CD4-positive, alpha-beta T cell treated with Interleukin-15 for 4 hours (primary cell): ENCODE measurements around the gene SF3B3.
"Not testable (repeated sequence)": the region's sequence is repeated elsewhere in the genome, so short reads cannot be mapped to it uniquely, and the experiment has no call there.

Experiments used
- DNase-seq: peaks from one replicate; pipeline ENCODE4 v3.0.0-alpha.2; 2020; ENCODE audit warnings: low spot score

The SF3B3 gene

DNA sequence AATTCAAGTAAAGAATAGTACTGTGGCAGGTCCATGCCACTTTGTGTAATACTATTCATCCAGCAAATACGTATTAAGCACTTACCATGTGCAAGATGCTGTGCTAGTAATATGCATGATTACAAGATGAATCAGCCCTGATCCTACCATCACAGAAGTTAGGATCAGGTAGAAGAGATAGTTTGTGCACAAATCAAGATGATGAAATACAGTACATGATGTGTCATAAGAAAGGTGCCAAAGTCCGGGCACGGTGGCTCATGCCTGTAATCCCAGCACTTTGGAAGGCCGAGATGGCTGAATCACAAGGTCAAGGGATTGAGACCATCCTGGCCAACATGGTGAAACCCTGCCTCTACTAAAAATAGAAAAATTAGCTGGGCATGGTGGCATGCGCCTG lies 11.2 kb upstream of the SF3B3 start:
- no peak for DNase-seq

DNA sequence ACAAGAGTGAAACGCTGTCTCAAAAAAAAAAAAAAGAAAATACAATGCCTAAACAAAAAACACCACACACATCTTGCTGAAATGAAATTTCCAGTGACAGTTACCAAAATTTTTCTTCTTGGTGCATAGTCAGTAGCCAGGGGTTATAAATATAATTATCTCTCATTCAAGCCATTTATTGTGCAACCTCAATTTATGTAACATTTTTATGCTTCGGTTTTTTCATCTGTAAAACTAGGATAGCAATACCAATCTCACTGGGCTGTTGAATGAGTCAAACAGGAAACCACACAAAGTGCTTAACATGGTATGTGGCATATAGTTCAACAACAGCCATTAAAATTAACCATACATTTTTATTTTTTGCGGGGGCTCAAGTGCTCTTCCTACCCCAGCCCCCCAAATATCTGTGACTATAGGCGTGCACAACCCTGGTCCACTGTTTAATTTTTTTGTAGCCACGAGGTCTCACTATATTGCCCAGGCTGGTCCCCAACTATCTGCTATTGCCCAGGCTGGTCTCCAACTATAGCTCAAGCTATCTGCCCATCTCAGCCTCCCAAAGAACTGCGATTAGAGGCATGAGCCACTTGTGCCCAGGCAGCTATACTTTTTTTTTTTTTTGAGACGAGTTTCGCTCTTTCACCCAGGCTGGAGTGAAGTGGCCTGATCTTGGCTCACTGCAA lies 2.9 kb upstream of the SF3B3 start:
- peak; percentile 58 for DNase-seq

DNA sequence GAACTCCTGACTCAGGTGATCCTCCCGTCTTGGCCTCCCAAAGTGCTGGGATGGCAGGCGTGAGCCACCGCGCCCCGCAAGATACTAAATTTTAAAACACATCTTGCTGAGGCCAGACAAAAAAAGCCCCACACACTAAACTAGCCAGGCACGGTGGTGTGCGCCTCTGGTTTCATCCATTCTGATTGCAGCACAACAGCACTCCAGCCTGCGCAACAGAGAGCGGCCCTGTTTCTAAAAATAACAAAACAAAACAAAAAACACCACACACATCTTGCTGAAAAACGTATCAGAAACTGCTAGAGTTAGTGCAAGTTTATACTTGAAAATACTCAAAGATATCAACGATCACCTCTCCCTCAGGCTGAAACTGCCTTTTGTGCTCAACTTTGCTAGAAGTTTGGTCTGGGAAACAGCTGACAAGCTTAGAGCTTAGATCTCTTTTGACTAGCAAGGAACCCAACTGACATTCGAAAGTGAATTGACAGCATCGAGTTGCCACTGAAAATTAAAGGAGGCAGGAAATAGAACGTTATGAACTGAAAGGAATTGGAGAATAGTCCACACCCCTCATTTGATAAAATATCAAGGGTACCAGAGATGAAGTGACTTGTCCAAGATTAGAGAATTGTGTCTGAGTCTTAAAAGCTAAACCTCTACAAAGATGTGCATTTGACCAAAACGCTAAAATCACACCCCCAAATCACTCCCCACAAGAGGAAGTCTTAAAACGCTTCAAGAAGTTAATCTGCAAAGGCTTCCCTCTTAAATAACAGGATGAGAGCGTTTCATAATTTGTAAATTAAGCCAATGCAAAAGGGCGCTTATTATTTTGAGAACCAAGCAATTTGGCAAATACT lies 1.2 kb upstream of the SF3B3 start:
- DNase-seq: no peak

DNA sequence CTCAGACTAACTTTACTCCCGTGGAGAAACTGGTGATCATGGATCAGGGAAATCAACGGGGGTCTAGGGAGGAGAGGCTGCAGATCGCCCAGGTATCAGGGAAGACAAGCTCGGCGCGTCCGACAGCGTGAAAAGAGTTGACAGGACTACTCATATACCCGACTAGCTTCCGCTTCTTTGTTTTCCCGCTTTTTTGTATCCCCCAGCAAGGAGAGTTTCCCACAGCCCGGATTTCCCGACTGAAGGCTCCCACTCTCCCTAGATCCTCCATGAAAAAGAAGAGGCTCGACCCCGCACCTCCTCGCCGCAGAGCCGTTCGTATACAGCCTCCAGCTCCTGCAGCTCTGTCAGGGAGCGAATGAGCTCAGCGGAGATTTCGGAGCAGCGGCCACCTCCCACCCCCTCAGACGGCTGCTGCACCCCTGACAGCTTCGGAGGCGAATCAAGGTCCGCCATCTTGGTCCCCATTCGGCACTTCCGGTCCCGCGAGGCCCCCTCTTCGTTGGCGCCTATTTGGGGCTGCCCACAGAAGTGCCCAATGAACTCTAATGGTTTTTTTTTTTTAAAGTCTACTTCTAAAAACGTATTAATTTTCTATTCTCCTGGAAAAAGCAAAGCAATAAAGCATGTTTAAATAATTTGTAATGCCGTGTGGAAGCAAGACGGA lies 407 bp upstream of the SF3B3 start, which contains the start of gene COG4:
COG4 (minus strand) TSS at position 479 of the 667 bp plus-strand sequence; CDS start at position 468, 11 bp downstream.
- peak; percentile 91 for DNase-seq

DNA sequence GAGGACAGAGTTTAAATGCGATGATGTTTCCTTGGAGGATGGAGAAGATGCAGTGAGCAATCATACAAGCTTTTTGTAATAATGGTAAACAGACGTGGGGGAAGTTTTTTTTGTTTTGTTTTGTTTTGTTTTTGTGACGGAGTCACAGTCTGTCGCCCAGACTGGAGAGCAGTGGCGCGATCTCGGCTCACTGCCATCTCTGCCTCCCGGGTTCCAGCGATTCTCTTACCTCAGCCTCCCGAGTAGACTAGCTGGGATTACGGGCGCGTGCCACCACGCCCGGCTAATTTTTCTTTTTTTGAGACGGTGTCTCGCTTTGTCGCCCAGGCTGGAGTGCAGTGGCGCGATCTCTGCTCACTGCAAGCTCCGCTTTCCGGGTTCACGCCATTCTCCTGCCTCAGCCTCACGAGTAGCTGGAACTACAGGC lies 796 bp downstream of the SF3B3 start:
- DNase-seq: peak; percentile 17

DNA sequence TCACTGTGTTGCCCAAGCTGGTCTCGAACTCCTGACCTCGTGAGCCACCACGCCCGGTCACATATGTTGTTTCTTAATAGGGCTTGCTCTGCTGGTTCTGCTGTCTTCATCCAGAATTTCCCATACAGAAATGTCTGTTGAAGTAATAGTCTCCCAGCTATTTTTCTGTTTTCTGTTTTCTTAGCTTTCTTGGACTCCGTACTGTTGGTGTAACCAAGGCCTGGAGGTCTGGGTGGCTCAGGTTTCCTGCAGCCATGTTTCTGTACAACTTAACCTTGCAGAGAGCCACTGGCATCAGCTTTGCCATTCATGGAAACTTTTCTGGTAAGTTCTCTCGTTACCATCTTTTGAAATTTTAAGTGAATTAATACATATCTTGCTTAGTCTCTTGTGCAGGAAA lies 2.8 kb downstream of the SF3B3 start:
- no peak for DNase-seq

DNA sequence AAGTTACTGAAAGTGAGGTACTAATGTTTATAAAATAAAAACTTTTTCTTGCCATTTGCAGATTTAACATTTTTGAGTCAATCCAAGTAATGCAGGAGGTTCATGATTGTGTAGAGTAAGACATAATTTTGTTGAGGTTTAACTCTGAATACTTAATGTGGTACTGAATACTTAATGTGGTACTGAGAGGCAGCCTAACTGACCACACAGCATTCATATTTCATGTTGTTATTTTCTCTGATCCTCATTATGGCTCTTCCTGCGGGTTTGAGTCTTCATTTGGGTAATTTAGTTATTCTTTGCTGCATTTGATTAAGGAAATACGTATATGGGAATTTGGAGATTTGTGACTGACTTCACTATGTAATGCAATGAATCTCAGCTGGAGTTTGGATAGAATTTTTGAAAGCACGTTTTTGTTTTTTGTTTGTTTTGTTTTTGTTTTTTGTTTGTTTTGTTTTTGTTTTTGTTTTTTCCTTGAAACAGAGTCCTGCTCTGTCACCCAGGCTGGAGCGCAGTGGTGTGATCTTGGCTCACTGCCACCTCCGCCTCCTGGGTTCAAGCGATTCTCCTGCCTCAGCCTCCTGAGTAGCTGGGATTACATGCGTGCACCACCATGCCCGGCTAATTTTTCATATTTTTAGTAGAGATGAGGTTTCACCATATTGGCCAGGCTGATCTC lies 3.8 kb downstream of the SF3B3 start:
- DNase-seq: no peak

DNA sequence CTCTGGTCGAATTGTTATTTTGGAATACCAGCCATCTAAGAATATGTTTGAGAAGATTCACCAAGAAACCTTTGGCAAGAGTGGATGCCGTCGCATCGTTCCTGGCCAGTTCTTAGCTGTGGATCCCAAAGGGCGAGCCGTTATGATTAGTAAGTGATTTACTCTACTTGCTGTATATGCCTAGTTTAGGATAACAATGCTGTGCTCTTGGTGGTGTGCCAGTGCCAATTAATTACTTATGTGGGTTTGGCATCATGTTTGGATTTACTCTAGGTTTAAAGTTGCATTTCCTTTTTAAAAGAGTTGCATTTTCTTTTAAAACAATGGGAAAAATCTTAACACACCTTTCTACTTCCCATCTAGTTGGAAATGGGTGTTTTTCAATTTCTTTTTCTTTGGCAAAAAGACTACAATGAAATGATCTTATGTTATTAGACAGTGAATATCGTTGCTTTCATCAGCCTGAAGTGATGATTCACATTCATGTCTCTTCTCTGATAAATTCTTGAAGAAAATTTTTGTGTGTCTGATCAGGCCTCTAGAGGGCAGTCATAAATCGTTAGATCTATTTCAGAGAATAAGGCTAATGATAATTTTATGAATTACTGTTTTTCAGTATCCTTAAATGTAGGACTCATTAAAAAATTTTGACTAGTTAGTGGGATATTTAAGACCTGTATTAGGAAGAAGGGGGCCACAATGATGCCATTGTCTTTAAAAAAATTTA lies 5.6 kb downstream of the SF3B3 start:
- peak; percentile 52 for DNase-seq

DNA sequence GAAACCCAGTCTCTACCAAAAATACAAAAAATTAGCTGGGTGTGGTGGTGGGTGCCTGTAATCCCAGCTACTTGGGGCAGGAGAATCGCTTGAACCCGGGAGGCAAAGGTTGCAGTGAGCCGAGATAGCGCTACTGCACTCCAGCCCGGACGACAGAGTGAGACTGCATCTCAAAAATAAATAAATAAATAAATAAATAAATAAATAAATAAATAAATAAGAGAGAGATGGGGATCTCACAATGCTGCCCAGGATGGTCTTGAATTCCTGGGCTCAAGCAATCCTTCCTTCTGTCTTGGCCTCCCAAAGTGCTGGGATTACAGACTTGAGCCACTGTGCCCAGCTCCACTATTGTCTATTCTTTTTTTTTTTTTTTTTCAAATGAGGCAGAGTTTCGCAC lies 6.3 kb downstream of the SF3B3 start:
- DNase-seq: not testable (repeated sequence)

DNA sequence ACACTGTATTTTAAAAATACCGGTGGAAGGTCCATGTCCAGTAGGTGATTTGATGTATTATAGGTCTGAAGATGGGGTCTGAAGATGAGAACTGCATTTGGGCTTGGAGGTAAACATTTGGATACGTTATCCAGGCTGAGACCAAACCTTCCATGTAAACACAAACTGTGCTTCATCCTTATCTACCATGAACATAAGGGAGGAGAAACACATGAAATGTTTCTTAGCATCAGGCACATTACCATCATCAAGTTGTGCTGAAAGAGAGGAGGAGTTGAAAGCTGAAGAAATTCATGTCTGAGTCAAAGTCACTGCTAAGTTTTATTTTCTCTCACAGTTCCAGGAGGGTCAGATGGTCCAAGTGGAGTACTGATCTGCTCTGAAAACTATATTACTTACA lies 11.4 kb downstream of the SF3B3 start:
- no peak for DNase-seq

DNA sequence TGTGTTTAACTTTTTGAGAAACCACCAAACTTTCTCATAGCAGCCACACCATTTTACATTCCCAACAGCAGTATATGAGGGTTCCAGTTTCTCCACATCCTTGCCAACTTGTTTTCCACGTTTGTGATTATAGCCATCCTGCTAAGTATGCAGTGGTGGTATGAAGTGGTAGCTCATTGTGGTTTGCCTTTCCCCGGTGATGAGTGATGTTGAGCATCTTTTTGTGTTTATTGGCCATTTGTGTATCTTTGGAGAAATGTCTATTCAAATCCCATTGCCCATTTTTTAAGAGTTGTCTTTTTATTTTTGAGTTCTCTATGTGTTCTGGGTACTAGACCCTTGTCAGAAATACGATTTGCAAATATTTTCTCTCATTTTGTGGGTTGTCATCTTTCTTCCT lies 17.4 kb downstream of the SF3B3 start:
- DNase-seq: no peak

DNA sequence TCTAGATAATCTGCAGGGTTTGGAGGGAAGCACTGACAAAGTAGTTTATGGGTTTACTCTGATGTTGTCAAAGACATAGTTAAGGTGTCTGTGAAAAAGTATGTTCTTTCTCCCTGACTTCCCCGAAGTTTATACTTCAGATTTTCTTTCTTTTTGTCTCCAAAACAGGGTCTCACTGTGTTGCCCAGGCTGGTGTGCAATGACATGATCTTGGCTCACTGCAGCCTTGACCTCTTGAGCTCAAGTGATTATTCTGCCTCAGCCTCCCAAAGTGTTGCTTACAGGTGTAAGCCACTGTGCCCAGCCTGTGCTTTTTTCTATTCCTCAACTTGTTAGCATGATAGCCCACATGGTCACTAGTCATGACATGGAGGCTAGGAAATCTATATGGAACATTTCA lies 20.9 kb downstream of the SF3B3 start:
- no peak for DNase-seq

DNA sequence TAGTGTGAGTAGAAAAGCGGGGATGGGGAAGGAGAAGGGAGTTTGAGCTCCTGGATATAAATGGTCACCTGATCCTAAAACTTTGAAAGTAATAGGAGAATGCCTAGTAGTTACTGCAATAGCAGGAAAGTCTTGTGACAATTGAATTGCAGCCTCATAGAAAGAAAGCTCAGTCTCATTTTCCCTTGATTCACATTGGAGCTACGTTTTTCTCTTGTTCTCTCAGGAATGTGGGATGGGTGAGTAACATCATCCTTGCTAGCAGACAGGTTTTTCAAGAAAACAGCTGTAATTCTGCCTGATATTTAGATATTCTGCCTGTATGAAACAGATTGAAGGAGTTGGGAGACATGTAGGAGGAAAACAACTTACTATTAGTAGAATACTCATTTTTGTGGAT lies 25.3 kb downstream of the SF3B3 start:
- DNase-seq: no peak

DNA sequence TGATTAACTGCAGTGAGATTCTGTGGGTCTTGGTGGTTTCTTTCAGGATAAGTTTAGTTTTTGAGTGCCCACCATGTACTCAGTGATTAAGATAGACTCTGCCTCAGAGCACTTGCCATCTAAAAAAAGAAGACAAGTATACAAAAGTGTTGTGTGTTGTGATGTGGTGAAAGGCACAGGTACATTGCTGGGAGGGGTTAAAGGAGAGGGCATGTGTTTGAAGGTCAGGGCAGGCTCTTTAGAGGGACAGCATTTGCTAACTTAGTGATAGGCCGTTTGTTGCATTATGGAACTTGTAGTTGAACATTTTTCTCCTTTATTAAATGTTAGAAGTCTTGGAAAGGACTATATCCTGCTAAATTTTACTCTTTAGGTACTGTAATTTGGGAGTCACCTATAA lies 26.5 kb downstream of the SF3B3 start:
- DNase-seq: no peak

DNA sequence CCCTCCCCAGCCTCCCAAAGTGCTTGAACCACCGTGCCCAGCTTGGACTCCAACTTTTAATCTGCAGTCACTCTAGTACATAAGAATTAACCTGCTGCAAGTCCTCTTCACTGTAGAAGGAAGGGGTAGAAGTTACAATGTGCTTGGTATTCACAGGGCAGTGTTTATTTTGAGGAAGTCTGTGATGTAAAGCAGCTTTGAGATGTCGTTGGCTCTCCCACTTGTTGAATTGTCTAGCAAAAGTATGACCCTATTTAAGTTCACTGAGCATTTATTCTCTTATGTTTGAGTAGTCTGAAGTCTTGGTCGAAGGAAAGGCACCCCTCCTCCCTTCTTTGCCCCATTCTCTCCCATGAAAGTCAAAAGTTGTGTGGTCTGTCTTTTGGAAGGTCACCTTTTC lies 28.2 kb downstream of the SF3B3 start:
- DNase-seq: no peak

DNA sequence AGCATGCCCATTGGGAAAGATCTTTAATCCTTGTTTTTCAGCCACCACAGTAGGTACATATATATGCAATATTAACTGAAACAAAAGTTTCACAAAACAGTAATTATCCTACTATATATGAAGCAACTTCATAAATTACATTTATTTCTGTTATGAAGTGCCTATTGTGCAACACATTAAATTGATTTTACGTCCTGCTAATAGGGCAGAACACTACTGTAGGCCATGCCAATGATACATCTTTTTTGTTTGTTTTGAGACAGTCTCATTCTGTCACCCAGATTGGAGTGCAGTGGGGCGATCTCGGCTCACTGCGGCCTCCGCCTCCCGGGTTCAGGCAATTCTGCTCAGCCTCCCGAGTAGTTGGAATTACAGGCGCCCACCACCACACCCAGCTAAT lies 29.1 kb downstream of the SF3B3 start:
- DNase-seq: no peak

DNA sequence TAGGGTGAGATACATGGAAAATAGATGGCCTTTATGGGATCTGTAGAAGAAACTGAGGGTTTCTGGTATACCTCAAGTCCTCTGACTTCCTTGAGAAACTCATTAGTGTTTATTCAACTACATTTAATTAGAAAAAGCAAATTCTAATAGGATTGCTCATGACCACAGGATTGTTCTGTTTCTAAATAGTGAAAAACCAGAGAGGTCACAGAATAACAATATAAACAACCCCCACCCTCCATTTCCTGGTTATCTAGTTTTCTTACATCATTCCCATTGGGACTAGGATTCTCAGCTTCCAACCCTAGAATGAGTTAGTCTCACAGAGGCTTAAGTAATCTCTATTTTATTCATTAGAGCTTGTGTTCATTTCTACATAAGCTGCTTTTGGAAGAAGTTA lies 30.0 kb downstream of the SF3B3 start:
- no peak for DNase-seq

DNA sequence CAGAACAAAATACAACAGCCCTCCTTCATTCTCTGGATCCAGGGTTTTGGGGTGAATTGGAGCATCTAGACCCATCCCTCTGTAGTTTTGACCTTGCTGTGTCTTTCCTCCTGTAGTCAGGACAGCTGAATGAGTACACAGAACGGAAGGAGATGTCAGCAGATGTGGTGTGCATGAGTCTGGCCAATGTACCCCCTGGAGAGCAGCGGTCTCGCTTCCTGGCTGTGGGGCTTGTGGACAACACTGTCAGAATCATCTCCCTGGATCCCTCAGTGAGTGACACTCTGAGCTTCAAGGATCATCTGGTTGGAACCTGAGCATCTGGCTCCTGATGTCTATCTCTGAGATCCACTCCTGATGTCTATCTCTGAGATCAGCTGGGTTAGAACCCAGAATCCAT lies 32.4 kb downstream of the SF3B3 start:
- DNase-seq: no peak

DNA sequence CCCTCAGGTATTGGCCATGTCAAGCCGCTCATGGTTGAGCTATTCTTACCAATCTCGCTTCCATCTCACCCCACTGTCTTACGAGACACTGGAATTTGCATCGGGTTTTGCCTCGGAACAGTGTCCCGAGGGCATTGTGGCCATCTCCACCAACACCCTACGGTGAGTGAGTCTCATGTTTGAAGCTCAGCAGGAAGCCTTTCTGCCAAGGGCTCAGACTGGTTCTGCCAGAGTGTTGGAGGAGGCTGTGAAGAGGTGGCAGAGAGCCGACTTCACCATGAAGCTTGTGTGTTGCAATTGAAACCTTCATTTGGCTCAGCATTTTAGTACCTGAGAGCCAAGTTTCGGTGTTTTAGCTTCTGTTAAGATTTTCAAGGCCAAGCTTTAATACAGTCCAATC lies 38.0 kb downstream of the SF3B3 start:
- DNase-seq: no peak

DNA sequence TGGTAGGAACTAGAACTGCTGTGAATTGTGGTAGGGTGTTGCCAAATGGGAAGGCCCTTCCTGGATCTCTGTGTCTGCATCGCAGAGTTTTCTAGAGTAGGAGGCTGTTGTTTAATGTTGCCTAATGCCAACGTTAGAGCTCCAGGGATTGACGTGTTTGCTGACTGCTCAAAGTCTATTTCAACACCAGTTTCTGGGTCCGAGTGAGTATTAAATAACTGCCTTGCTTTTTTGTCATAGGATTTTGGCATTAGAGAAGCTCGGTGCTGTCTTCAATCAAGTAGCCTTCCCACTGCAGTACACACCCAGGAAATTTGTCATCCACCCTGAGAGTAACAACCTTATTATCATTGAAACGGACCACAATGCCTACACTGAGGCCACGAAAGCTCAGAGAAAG lies 40.0 kb downstream of the SF3B3 start:
- no peak for DNase-seq

DNA sequence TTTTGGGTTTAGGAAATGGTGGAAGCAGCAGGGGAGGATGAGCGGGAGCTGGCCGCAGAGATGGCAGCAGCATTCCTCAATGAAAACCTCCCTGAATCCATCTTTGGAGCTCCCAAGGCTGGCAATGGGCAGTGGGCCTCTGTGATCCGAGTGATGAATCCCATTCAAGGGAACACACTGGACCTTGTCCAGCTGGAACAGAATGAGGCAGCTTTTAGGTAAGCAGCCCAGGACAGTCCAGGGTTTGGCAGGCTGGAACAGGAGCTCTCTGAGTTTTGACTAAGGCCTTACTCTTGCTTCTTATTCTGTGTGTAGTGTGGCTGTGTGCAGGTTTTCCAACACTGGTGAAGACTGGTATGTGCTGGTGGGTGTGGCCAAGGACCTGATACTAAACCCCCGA lies 41.4 kb downstream of the SF3B3 start:
- no peak for DNase-seq
